Measurements from ENCODE around the gene SLC35G1.

SLC35G1 gene, protein sequence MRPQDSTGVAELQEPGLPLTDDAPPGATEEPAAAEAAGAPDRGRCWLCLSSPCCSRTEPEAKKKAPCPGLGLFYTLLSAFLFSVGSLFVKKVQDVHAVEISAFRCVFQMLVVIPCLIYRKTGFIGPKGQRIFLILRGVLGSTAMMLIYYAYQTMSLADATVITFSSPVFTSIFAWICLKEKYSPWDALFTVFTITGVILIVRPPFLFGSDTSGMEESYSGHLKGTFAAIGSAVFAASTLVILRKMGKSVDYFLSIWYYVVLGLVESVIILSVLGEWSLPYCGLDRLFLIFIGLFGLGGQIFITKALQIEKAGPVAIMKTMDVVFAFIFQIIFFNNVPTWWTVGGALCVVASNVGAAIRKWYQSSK
- total RNA-seq, result 4.3 to 4.8 reads per million in 2 donors

DNA sequence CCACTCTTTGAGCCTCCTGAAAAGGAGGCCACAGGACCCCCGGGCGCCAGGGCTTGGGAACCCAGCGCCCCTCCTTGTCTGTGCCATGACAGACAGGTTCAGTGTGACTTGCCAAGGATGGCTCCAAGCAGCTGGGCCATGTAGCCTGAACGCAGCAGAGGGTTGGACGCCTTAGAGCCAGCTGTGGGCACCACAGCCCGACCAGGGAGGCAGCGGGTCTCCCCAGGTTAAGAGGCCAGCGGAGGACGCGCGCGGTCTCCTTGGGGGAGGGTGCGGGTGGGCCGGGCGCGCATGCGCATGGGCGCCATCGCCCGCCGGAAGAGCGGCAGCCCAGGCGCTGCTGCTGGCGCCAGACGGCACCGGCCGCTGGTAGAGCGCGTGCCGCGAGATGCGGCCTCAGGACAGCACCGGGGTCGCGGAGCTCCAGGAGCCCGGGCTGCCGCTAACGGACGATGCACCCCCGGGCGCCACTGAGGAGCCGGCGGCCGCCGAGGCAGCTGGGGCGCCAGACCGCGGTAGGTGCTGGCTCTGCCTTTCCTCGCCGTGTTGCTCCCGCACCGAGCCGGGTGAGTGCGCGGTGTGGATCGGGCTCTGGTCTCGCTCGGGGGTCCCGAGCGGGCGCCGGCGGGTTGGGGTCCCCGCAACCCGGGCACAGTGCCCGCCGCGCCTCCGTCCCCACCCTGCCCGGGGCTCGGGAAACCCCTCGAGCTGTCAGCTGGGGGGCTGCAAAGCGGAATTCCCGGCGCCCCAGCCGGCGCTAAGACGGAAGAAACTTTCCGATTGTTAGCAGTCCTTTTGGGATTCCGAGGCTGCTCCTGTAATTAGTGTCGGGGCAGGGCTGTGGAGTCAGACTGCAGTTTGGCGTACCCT is at the start of gene SLC35G1:
SLC35G1 (plus strand) TSS at position 333 of the 870 bp plus-strand sequence; CDS start at position 389, 56 bp downstream.
- peak; percentile 42 for DNase-seq

GRCh38 chr10:93844979-93845626 is 48.7 kb upstream of the SLC35G1 start:
- no peak for DNase-seq

GRCh38 chr10:93849593-93849992 is 44.2 kb upstream of the SLC35G1 start:
- DNase-seq, result no peak

- DNase-seq, result no peak
These were observed 43.5 kb upstream of the SLC35G1 start for GRCh38 chr10:93850031-93851015.

GRCh38 chr10:93851169-93851568 is 42.6 kb upstream of the SLC35G1 start:
- DNase-seq, result no peak

GRCh38 chr10:93852476-93853095 is 41.2 kb upstream of the SLC35G1 start:
- DNase-seq, result no peak

DNA sequence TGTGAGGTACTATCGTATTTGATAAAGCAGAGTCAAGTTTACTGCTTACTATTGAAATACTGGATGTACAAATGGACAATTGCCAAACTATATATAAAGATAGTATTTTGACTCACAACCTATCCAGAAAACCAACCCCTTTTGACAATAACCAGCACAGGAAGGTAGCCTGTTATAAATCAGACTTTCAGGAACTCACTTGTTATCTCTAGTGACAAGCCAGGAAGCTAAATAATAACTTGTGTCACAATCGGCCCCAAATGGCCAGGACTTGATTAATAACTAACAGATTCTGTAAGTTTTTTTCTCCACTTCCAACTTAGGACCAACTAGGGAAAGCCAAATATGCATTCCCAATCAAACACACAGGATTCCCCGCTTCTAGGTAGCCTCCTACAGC is 38.8 kb upstream of the SLC35G1 start:
- DNase-seq, result no peak

- no peak for DNase-seq
These were observed 37.2 kb upstream of the SLC35G1 start for GRCh38 chr10:93856349-93857145.

DNA sequence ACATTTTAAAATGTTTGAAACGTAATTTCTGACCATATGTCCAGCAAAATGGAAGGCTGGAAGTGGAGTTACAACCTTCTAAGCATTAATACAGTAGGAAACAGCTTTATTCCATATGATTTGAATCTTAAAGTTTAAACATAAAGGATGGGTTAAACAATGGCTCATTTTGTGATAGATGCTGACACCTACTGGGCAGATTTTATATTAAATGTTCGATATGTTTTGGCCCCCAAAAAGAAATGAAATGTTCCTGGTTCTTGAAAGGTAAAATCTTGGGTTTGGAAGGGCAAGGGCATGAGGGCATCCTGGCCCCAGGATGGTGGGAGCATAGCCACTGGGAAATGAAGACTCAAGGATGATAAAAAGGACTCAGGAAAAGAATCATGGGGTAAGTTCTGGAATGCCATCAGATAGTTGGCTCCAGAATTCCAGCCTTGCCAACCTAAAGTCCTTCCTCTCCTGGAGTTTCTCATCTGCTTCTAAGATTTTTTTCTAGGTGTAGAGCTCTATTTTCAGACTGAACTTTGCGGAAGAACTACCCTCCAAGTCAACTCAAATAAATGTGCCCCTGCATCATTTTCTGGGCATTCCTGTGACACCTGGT is 34.6 kb upstream of the SLC35G1 start:
- no peak for DNase-seq

DNA sequence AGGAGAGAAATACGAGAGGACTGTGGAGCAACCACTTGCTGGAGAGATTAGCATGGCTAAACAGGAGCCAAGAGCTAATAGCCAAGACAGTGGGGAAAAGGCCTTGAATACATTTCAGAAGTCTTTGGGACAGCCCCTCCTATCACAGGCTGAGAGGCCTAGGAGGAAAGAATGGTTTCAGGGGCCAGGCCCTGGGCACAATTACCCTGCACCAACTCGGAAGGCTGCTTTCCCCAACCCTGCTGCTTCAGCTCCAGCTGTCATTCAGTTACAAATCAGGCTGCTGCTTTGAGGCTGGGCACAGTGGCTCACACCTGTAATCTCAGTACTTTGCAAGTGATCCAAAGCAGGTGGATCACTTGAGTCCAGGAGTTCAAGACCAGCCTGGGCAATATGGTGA is 32.0 kb upstream of the SLC35G1 start:
- no peak for DNase-seq

DNA sequence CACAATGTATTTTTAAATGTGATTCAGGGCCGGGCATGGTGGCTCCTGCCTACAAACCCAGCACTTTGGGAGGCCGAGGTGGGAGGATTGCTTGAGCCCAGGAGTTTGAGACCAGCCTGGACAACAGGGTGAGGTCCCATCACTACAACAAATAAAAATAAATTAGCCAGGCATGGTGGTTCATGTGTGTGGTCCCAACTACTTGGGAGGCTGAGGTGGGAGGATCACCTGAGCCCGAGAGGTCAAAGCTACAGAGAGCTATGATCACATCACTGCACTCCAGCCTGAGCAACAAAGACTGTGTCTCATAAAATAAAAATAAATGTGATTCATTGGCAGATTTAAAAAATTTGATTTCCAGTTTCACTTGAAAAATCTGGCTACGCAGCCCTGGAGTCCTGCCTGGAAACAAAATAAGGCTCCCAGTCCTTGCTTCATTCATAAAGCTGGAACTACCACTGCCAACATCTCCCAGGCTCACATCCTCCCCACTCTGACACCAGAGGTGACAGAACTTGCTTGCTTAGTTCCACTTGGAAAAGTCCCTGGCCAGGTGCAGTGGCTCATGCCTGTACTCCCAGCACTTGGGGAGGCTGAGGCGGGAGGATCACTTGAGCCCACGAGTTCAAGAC is 27.9 kb upstream of the SLC35G1 start:
- no peak for DNase-seq

DNA sequence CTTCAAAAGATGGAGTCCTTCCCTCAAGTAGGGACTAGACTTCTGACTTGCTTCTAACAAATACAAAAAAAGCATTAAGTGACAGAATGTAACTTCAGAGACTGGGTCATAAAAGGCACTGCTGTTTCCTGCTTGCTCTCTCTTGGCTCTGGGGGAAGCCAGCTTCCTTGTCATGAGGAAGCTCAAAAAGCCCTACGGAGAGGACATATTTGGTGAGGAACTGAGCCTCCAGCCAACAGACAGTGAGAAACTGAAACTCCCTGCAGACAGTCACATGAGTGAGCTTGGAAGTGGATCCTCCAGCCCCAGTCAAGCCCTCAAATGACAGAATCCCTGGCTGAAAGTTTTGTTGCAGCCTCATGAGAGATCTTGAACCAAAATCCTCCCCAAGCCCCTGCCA is 26.3 kb upstream of the SLC35G1 start:
- no peak for DNase-seq

DNA sequence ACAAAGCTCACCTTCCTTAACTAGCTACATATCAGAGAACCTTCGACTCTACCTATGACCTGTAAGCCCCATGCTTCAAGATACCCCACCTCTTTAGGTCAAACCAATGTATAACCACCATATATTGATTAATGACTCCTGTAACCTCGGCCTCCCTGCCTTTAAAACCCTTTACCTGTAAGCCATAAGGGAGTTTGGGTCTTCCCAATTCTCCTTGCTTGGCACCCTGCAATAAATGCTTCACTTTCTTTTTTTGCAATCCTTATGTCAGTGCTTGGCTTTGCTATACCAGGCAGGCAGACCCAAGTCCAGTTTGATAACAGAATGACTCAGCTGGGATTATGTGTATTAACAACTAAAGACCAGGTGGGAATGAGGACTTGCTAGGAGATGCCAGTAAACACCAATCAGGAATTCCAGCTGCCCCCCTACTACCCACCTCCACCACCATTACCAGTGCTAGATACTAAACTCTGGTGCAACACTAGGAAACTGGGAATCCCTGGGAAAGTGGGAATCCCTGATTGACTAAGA is 22.0 kb upstream of the SLC35G1 start:
- no peak for DNase-seq

GRCh38 chr10:93872375-93873158 is 21.2 kb upstream of the SLC35G1 start:
- DNase-seq, result no peak

GRCh38 chr10:93873420-93874115 is 20.2 kb upstream of the SLC35G1 start:
- no peak for DNase-seq

GRCh38 chr10:93874309-93875031 is 19.3 kb upstream of the SLC35G1 start:
- no peak for DNase-seq

DNA sequence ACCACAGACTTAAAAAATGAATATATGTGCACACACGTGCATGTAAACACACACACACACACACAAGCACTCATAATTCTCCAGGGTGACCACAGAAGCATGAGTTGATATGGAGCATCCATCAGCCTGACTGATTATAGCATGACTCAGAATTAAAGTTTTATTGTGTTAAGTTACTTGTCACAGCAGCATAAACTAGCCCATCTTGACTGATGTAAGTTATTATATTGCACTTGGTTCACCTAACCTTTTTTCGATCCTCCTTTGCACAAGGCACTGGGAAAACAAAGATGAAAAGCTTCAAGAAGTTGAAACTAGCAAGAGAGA is 18.8 kb upstream of the SLC35G1 start:
- DNase-seq, result no peak

Data from T-helper 9 cell (primary cell).